Keratinocyte (primary cell): ENCODE measurements around the gene ATP10D. TPM values are rescaled to one million over a fixed set of nuclear protein-coding genes. Genes with fewer than 3 reads are reported as not detected.

Experiments used
- DNase-seq: peaks from one replicate; pipeline ENCODE4 v3.0.0-alpha.2; 2011; ENCODE audit warnings: low read depth, missing footprints, low spot score
- FAIRE-seq: peaks from 2 replicates; lab custom pipeline; 2011; peaks lifted over from hg19 to GRCh38; lab: Jason Lieb, UNC
- H2AFZ ChIP-seq: 2 replicates; pipeline ENCODE4 v1.6.0; 2012; ENCODE audit warnings: low read length, control low read depth, inconsistent platforms; ENCODE audit not compliant: control insufficient read depth
- H3K27ac ChIP-seq: 2 replicates; pipeline ENCODE4 v1.5.1; 2011; ENCODE audit warnings: low read length; ENCODE audit not compliant: control insufficient read depth, insufficient read depth
- H3K27me3 ChIP-seq: 3 replicates; pipeline ENCODE4 v1.6.0; 2011; ENCODE audit warnings: low read length; ENCODE audit not compliant: control insufficient read depth, insufficient read depth; ENCODE audit errors: extremely low read depth
- H3K36me3 ChIP-seq, 2 experiments: 2 replicates in 1 of 2; 3 replicates in 1 of 2; pipeline ENCODE4 v1.5.1; 2011; ENCODE audit warnings: low read length in 2 of 2, mild to moderate bottlenecking in 1 of 2; ENCODE audit not compliant: control insufficient read depth in 2 of 2, insufficient read depth in 2 of 2; ENCODE audit errors: extremely low read depth in 1 of 2
- H3K4me1 ChIP-seq: 3 replicates; pipeline ENCODE4 v1.5.1; 2011; ENCODE audit warnings: low read length; ENCODE audit not compliant: control insufficient read depth, insufficient read depth; ENCODE audit errors: extremely low read depth
- H3K4me2 ChIP-seq: 3 replicates; pipeline ENCODE4 v1.6.0; 2011; ENCODE audit warnings: low read depth, low read length; ENCODE audit not compliant: control insufficient read depth, insufficient read depth; ENCODE audit errors: extremely low read depth
- H3K4me3 ChIP-seq, 3 experiments: fragments of 200-600 bp in 1 of 3; sonication (generic) in 1 of 3; 2 replicates in 2 of 3; 3 replicates in 1 of 3; pipeline ENCODE4 v1.5.1; 2011 to 2016; ENCODE audit warnings: low read length in 3 of 3, mild to moderate bottlenecking in 3 of 3, control low read depth in 2 of 3, inconsistent platforms in 1 of 3, low read depth in 1 of 3, mixed read lengths in 1 of 3, mixed run types in 1 of 3, moderate library complexity in 1 of 3; ENCODE audit not compliant: control insufficient read depth in 2 of 3, insufficient read depth in 2 of 3; ENCODE audit errors: extremely low read depth in 1 of 3
- H3K79me2 ChIP-seq: 2 replicates; pipeline ENCODE4 v1.6.0; 2012; ENCODE audit warnings: low read length; ENCODE audit not compliant: control insufficient read depth, insufficient read depth
- H3K9ac ChIP-seq: 3 replicates; pipeline ENCODE4 v1.6.0; 2011; ENCODE audit warnings: low read length; ENCODE audit not compliant: control insufficient read depth, insufficient read depth; ENCODE audit errors: extremely low read depth
- H3K9me1 ChIP-seq: 3 replicates; pipeline ENCODE4 v1.6.0; 2011; ENCODE audit warnings: low read length; ENCODE audit not compliant: control insufficient read depth, insufficient read depth; ENCODE audit errors: extremely low read depth
- H3K9me3 ChIP-seq: 2 replicates; pipeline ENCODE4 v1.5.1; 2012; ENCODE audit warnings: low read depth, low read length; ENCODE audit not compliant: control insufficient read depth
- H4K20me1 ChIP-seq: 3 replicates; pipeline ENCODE4 v1.6.0; 2011; ENCODE audit warnings: low read length; ENCODE audit not compliant: control insufficient read depth, insufficient read depth; ENCODE audit errors: extremely low read depth
- CTCF ChIP-seq, 3 experiments: IDR thresholded peaks in 1 of 3; conservative IDR thresholded peaks in 1 of 3; optimal IDR thresholded peaks in 1 of 3; 2 replicates in 2 of 3; 3 replicates in 1 of 3; pipeline versions ENCODE3 to v1.5.1; 2011; ENCODE audit warnings: low read length in 3 of 3, mild to moderate bottlenecking in 3 of 3, moderate library complexity in 2 of 3, control low read depth in 1 of 3, inconsistent platforms in 1 of 3; ENCODE audit not compliant: insufficient read depth in 2 of 3; ENCODE audit errors: extremely low read depth in 1 of 3
- EZH2 ChIP-seq: IDR thresholded peaks from one replicate; pipeline ENCODE4 v1.6.1; 2012; ENCODE audit warnings: inconsistent platforms, mild to moderate bottlenecking, low read length, moderate library complexity
- dilution Hi-C: fragments of 300-500 bp; cut with MboI; formaldehyde crosslinking; loops from one replicate; pipeline ENCODE4 v1.7.0; 2020; ENCODE audit warnings: low sequenced_read_pairs; ENCODE audit not compliant: extremely low pct_ligation_motif_present
- polyA plus RNA-seq, 5 experiments: library from polyadenylated mRNA; depleted of rRNA in 3 of 5; stranded (reverse) in 3 of 5; stranded (forward) in 1 of 5; unstranded in 1 of 5; fragments of >200 nt; gene quantifications; 1 replicate in 1 of 5; 2 replicates in 3 of 5; 3 replicates in 1 of 5; pipeline versions ENCODE4 v1.2.1 to v1.2.3, GENCODE V29; 2011 to 2012; ENCODE audit warnings: missing spikeins in 2 of 5, low read depth in 1 of 5, low replicate concordance in 1 of 5

Gene ATP10D
- polyA plus RNA-seq, 1 donor (not counting 4 experiments of a cell fraction or from before 2014, with no cell fraction given): 97.3 TPM

GRCh38 chr4:47641755-47642154 lies 156.7 kb downstream of the ATP10D start:
- Histone ChIP-seq H3K36me3 (no peaks in the 10 kb centered on the region), H3K4me3 (no peak overlapping the region), H3K27me3 (no peaks in the 10 kb centered on the region), H4K20me1 (no peaks in the 10 kb centered on the region), H3K9me3 (no peaks in the 10 kb centered on the region), H3K79me2 (no peaks in the 10 kb centered on the region), H3K4me1 (no peaks in the 10 kb centered on the region), H3K9ac (no peak overlapping the region), H2AFZ (no peak overlapping the region), H3K27ac (no peak overlapping the region), H3K4me2 (no peak overlapping the region), H3K9me1 (no peaks in the 10 kb centered on the region)
- TF ChIP-seq EZH2: no peak
- TF ChIP-seq CTCF (optimal IDR thresholded peaks at IDR 0.05 in 1 of 3, IDR thresholded peaks at IDR 0.05 in 1 of 3, conservative IDR thresholded peaks at IDR 0.05 in 1 of 3; ENCODE audit: extremely low read depth in 1 of 3, insufficient read depth in 2 of 3, low read length in 3 of 3): no peak
- no peak for FAIRE-seq
- DNase-seq: no peak
- dilution Hi-C loops: no loop called here

GRCh38 chr4:47642191-47642830 lies 157.2 kb downstream of the ATP10D start:
- Histone ChIP-seq H3K36me3 (no peaks in the 10 kb centered on the region), H4K20me1 (no peaks in the 10 kb centered on the region), H3K9me1 (no peaks in the 10 kb centered on the region), H3K9ac (no peak overlapping the region), H3K27me3 (no peaks in the 10 kb centered on the region), H2AFZ (no peak overlapping the region), H3K4me1 (no peaks in the 10 kb centered on the region), H3K4me2 (no peak overlapping the region), H3K79me2 (no peaks in the 10 kb centered on the region), H3K9me3 (no peaks in the 10 kb centered on the region), H3K27ac (no peak overlapping the region), H3K4me3 (no peak overlapping the region)
- FAIRE-seq (no peak), DNase-seq (no peak)
- TF ChIP-seq CTCF (optimal IDR thresholded peaks at IDR 0.05 in 1 of 3, IDR thresholded peaks at IDR 0.05 in 1 of 3, conservative IDR thresholded peaks at IDR 0.05 in 1 of 3; ENCODE audit: extremely low read depth in 1 of 3, insufficient read depth in 2 of 3, low read length in 3 of 3): no peak
- no peak for TF ChIP-seq EZH2
- dilution Hi-C loops: no loop called here

Other genes with a start within 250 kb of the ATP10D start
- gene COMMD8, start 21.6 kb upstream of the ATP10D start, polyA plus RNA-seq: 19.0 to 38.6 TPM (median 20.5 TPM) in 3 replicates